OCI-LY7 (cell line): Measurements from ENCODE around the gene SGF29. TPM values are rescaled to one million over a fixed set of nuclear protein-coding genes. Genes with fewer than 3 reads are reported as not detected.

Experiments
- BruUV-seq: library from RNA; stranded (reverse); fragments of 400-500 nt; replicated peaks from 2 replicates; lab custom pipeline; 2021; lab: Mats Ljungman, UMichigan
- CTCF ChIA-PET: fragments of 300-600 bp; sonication (Branson Sonifier 250); formaldehyde crosslinking; loops from one replicate; lab custom pipeline; 2022; ENCODE audit warnings: antibody characterized with exemption; ENCODE audit not compliant: unreplicated experiment; lab: Charles Lee
- POLR2A ChIA-PET: fragments of 300-600 bp; sonication (Branson Sonifier 250); formaldehyde crosslinking; loops from one replicate; lab custom pipeline; 2022; ENCODE audit warnings: antibody characterized with exemption; lab: Charles Lee
- DNase-seq: peaks from one replicate; pipeline ENCODE4 v3.0.0-alpha.2; 2015; ENCODE audit warnings: low spot score
- H2AFZ ChIP-seq: fragments of 200-600 bp; sonication (generic), shearing (Covaris generic); 2 replicates; pipeline ENCODE4 v1.6.1; 2014; ENCODE audit warnings: mild to moderate bottlenecking, antibody characterized with exemption, low read length, moderate library complexity
- H3K27ac ChIP-seq: fragments of 200-600 bp; sonication (generic); 2 replicates; pipeline ENCODE4 v1.5.1; 2014; ENCODE audit warnings: mixed run types, low read depth, mild to moderate bottlenecking, moderate library complexity, low read length, inconsistent platforms; ENCODE audit not compliant: poor library complexity, severe bottlenecking
- H3K36me3 ChIP-seq: fragments of 200-600 bp; sonication (generic); 2 replicates; pipeline ENCODE4 v1.6.1; 2014; ENCODE audit warnings: mild to moderate bottlenecking, antibody characterized with exemption, low read length, moderate library complexity, mixed read lengths; ENCODE audit not compliant: insufficient read depth
- H3K4me1 ChIP-seq: fragments of 200-600 bp; sonication (generic); 2 replicates; pipeline ENCODE4 v1.5.1; 2014; ENCODE audit warnings: mild to moderate bottlenecking, low read length; ENCODE audit not compliant: insufficient read depth, poor library complexity, severe bottlenecking
- H3K4me2 ChIP-seq: fragments of 200-600 bp; sonication (generic); 2 replicates; pipeline ENCODE4 v1.6.1; 2014; ENCODE audit warnings: mild to moderate bottlenecking, low read length
- H3K4me3 ChIP-seq: fragments of 200-600 bp; sonication (generic); 2 replicates; pipeline ENCODE4 v1.5.1; 2014; ENCODE audit warnings: mild to moderate bottlenecking, low read depth, low read length; ENCODE audit not compliant: poor library complexity, severe bottlenecking
- H3K79me2 ChIP-seq: fragments of 200-600 bp; sonication (generic); 2 replicates; pipeline ENCODE4 v1.6.1; 2016; ENCODE audit warnings: low read depth, mild to moderate bottlenecking, low read length, moderate library complexity, mixed read lengths; ENCODE audit not compliant: insufficient read depth
- H3K9me2 ChIP-seq: fragments of 200-600 bp; sonication (generic); 2 replicates; pipeline ENCODE4 v1.6.1; 2016; ENCODE audit warnings: mild to moderate bottlenecking, low read length, mixed read lengths; ENCODE audit not compliant: insufficient read depth
- H3K9me3 ChIP-seq: fragments of 200-600 bp; sonication (generic); 2 replicates; pipeline ENCODE4 v1.6.1; 2014; ENCODE audit warnings: mild to moderate bottlenecking, mixed run types, low read length, mixed read lengths
- H4K20me1 ChIP-seq: fragments of 200-600 bp; sonication (generic); 2 replicates; pipeline ENCODE4 v1.6.1; 2014; ENCODE audit warnings: mild to moderate bottlenecking, antibody characterized with exemption, low read length, moderate library complexity, mixed read lengths; ENCODE audit not compliant: insufficient read depth
- EZH2phosphoT487 ChIP-seq: fragments of 200-600 bp; sonication (generic); IDR thresholded peaks from 2 replicates; pipeline ENCODE4 v1.6.1; 2018; ENCODE audit warnings: low read depth, borderline replicate concordance, mild to moderate bottlenecking, mixed run types, antibody characterized with exemption, low read length, moderate library complexity, mixed read lengths
- intact Hi-C: fragments of 100-400 bp; cut with micrococcal nuclease; formaldehyde crosslinking; loops from one replicate; pipeline ENCODE4 v1.10.0; 2022; ENCODE audit not compliant: unreplicated experiment
- total RNA-seq, 2 experiments: library from RNA; depleted of rRNA in 1 of 2; stranded (reverse); fragments of >200 nt in 1 of 2; shearing (Covaris generic) in 1 of 2; gene quantifications; 2 replicates each; pipeline ENCODE4 v1.2.3, GENCODE V29; 2014 to 2022
- TF ChIP-seq, protein P1 (sequence below): fragments of 200-600 bp; sonication (generic); conservative IDR thresholded peaks from 2 replicates; pipeline ENCODE4 v1.5.1; 2014; ENCODE audit warnings: mild to moderate bottlenecking, antibody characterized with exemption, low read length, moderate library complexity, mixed read lengths

The SGF29 gene
- total RNA-seq, 2 experiments from 2014 or later: 22.6 to 32.0 TPM

GRCh38 chr16:28572696-28573510 is 19.2 kb downstream of the SGF29 start:
- POLR2A ChIA-PET: no interaction called here
- no peaks in the 10 kb centered on the region for H3K79me2 ChIP-seq
- TF ChIP-seq, protein P1, sequence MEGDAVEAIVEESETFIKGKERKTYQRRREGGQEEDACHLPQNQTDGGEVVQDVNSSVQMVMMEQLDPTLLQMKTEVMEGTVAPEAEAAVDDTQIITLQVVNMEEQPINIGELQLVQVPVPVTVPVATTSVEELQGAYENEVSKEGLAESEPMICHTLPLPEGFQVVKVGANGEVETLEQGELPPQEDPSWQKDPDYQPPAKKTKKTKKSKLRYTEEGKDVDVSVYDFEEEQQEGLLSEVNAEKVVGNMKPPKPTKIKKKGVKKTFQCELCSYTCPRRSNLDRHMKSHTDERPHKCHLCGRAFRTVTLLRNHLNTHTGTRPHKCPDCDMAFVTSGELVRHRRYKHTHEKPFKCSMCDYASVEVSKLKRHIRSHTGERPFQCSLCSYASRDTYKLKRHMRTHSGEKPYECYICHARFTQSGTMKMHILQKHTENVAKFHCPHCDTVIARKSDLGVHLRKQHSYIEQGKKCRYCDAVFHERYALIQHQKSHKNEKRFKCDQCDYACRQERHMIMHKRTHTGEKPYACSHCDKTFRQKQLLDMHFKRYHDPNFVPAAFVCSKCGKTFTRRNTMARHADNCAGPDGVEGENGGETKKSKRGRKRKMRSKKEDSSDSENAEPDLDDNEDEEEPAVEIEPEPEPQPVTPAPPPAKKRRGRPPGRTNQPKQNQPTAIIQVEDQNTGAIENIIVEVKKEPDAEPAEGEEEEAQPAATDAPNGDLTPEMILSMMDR: no peak
- no peak for TF ChIP-seq EZH2phosphoT487

DNA sequence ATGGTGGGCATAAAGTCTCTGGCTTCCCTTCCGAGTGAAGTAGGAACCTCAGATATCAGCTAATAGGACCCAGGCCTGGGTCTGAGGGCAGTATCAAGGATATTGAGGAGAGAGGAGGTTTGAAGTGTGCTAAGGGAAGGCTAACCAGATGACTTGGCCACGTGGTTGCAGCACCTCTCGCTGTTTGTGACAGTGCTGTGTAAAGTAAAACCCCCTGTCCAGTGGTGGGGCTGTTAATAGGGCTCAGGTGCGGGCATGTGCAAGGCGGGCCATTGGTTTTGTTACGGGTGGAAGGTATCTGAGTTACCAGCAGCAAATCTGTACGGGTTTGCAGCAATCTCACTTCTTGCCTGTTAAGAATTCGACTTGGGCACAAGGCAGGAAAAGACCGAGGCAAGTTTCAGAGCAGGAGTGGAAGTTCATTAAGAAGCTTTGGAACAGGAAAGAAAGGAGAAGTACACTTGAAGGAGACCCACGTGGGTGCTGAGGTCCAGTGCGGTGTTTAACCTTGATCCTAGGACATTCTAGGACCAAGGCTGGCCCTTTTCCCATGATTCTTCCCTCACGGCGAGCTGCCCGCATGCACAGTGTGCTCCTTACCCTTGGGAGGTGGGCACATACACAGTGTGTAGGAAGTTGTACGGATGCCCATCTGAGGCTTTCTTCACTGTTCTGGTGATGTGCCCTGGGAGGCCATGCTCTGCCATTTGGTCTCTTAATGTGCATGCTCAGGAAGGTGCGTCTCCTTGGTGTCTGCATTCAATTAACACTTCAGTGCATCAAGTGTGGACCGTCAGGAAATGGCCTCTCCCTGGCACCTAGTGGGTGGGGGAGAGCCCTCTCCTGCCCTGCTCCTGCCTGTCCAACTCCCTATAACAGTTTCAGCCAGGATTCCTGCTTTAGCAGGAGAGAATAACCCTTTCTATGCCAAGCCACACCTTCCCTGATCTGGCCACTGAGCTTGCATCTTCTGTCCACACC is 20.3 kb downstream of the SGF29 start:
- H3K9me2 ChIP-seq: no peaks in the 10 kb centered on the region
- no peak overlapping the region for H3K4me3 ChIP-seq
- no peak overlapping the region for H3K4me2 ChIP-seq
- H3K79me2 ChIP-seq: no peaks in the 10 kb centered on the region
- peaks cover 6% of the 10 kb centered on the region; the same call in 1 of the 2 replicates for H3K36me3 ChIP-seq
- no TSS peak for BruUV-seq
- H3K4me1 ChIP-seq: no peaks in the 10 kb centered on the region
- no peaks in the 10 kb centered on the region for H3K9me3 ChIP-seq
- no peak for DNase-seq
- H2AFZ ChIP-seq: no peak overlapping the region
- ChIA-PET CTCF (no interaction called here), POLR2A (no interaction called here)
- TF ChIP-seq EZH2phosphoT487: no peak
- TF ChIP-seq, protein P1: no peak
- intact Hi-C loops: no loop called here
- no peak overlapping the region for H3K27ac ChIP-seq
- H4K20me1 ChIP-seq: no peaks in the 10 kb centered on the region

More at GRCh38 chr16:28572696-28573510, 19.2 kb downstream of the SGF29 start:
- H4K20me1 ChIP-seq: no peaks in the 10 kb centered on the region
- H3K9me3 ChIP-seq: no peaks in the 10 kb centered on the region
- intact Hi-C loops: no loop called here
- BruUV-seq: no TSS peak
- H2AFZ ChIP-seq: no peak overlapping the region
- H3K4me3 ChIP-seq: no peak overlapping the region
- no peak overlapping the region for H3K27ac ChIP-seq
- no peaks in the 10 kb centered on the region for H3K9me2 ChIP-seq
- CTCF ChIA-PET: no interaction called here
- H3K4me1 ChIP-seq: no peaks in the 10 kb centered on the region
- H3K36me3 ChIP-seq: peaks cover 6% of the 10 kb centered on the region; the same call in 1 of the 2 replicates
- H3K4me2 ChIP-seq: no peak overlapping the region
- no peak for DNase-seq
